ENCODE results near the gene RERE. TPM values are rescaled to one million over a fixed set of nuclear protein-coding genes. Genes with fewer than 3 reads are reported as not detected.

RERE gene
- total RNA-seq, 2 experiments from 2014 or later = 73.1 to 211 TPM

DNA sequence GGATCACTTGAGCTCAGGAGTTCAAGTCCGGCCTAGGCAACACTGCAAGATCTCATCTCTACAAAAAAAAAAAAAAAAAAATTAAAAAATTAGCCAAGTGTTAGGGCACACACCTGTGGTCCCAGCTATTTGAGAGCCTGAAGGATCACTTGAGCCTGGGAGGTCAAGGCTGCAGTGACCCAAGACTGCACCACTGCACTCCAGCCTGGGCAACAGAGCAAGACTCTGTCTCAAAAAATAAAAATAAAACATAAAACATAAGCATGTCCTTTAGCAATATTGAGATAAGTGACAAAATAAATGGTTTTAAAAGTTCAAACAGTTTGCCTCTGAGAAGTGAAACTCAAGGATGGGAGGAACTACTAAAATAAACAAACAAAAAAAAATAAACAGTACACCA, 101.2 kb downstream of the RERE start:
- Histone ChIP-seq H3K27ac (ENCODE audit: low read depth, low read length, poor library complexity, severe bottlenecking) (no peak overlapping the region), H3K4me2 (ENCODE audit: low read length) (no peak overlapping the region), H3K4me1 (ENCODE audit: insufficient read depth, low read length, poor library complexity, severe bottlenecking) (peaks cover 52% of the 10 kb centered on the region), H3K79me2 (ENCODE audit: insufficient read depth, low read depth, low read length) (peaks cover 55% of the 10 kb centered on the region; the same call in 1 of the 2 replicates), H3K9me3 (ENCODE audit: low read length) (no peaks in the 10 kb centered on the region), H3K4me3 (ENCODE audit: low read depth, low read length, poor library complexity, severe bottlenecking) (no peak overlapping the region), H3K9me2 (ENCODE audit: insufficient read depth, low read length) (no peaks in the 10 kb centered on the region), H4K20me1 (ENCODE audit: insufficient read depth, low read length) (no peaks in the 10 kb centered on the region), H2AFZ (ENCODE audit: low read length) (no peak overlapping the region), H3K36me3 (ENCODE audit: insufficient read depth, low read length) (no peaks in the 10 kb centered on the region)
- DNase-seq (ENCODE audit: low spot score) = no peak
- ChIA-PET POLR2A (interaction anchor here (1.4 kb wide), 1 partner anchor 12 kb away, joined by 4 read pairs; no protein-coding TSS in a partner anchor), CTCF (ENCODE audit: unreplicated experiment) (no interaction called here)
- no peak for TF ChIP-seq EZH2phosphoT487 (IDR thresholded peaks at IDR 0.05; ENCODE audit: borderline replicate concordance, low read depth, low read length)
- no peak for TF ChIP-seq CTCF (conservative IDR thresholded peaks at IDR 0.05; ENCODE audit: low read length)
- intact Hi-C loops (cut with micrococcal nuclease; ENCODE audit: unreplicated experiment) = no loop called here
- no TSS peak for BruUV-seq (replicated peaks)

DNA sequence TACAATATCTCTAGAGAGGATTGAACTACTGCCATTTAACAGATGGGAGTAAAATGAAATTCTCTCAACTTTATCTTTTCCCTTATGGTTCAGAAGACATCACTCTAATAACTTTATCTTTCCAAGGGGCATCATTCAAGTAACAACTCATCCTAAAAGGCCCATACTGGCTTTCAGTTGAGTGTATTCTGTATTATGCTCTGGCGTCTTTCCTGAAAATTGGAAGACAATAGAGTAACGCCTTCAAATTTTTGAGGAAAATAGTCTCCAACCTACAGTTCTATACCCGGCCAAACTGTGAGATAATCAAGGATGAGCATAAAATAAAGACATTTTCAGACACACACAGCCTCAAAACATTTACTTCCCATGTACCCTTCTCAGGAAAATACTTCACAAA, 103.3 kb downstream of the RERE start:
- intact Hi-C loops (cut with micrococcal nuclease; ENCODE audit: unreplicated experiment) = no loop called here
- Histone ChIP-seq H3K36me3 (ENCODE audit: insufficient read depth, low read length) (no peaks in the 10 kb centered on the region), H2AFZ (ENCODE audit: low read length) (no peak overlapping the region), H3K9me2 (ENCODE audit: insufficient read depth, low read length) (no peaks in the 10 kb centered on the region), H3K27ac (ENCODE audit: low read depth, low read length, poor library complexity, severe bottlenecking) (no peak overlapping the region), H3K79me2 (ENCODE audit: insufficient read depth, low read depth, low read length) (peaks cover 55% of the 10 kb centered on the region; the same call in 1 of the 2 replicates), H3K4me2 (ENCODE audit: low read length) (no peak overlapping the region), H3K4me1 (ENCODE audit: insufficient read depth, low read length, poor library complexity, severe bottlenecking) (peaks cover 49% of the 10 kb centered on the region), H3K4me3 (ENCODE audit: low read depth, low read length, poor library complexity, severe bottlenecking) (no peak overlapping the region), H4K20me1 (ENCODE audit: insufficient read depth, low read length) (no peaks in the 10 kb centered on the region), H3K9me3 (ENCODE audit: low read length) (no peaks in the 10 kb centered on the region)
- BruUV-seq (replicated peaks) = no TSS peak
- ChIA-PET POLR2A (interaction anchor here (0.6 kb wide), 1 partner anchor 50 kb away, joined by 4 read pairs; no protein-coding TSS in a partner anchor), CTCF (ENCODE audit: unreplicated experiment) (no interaction called here)
- no peak for TF ChIP-seq EZH2phosphoT487 (IDR thresholded peaks at IDR 0.05; ENCODE audit: borderline replicate concordance, low read depth, low read length)
- TF ChIP-seq CTCF (conservative IDR thresholded peaks at IDR 0.05; ENCODE audit: low read length) = no peak
- DNase-seq (ENCODE audit: low spot score) = no peak

DNA sequence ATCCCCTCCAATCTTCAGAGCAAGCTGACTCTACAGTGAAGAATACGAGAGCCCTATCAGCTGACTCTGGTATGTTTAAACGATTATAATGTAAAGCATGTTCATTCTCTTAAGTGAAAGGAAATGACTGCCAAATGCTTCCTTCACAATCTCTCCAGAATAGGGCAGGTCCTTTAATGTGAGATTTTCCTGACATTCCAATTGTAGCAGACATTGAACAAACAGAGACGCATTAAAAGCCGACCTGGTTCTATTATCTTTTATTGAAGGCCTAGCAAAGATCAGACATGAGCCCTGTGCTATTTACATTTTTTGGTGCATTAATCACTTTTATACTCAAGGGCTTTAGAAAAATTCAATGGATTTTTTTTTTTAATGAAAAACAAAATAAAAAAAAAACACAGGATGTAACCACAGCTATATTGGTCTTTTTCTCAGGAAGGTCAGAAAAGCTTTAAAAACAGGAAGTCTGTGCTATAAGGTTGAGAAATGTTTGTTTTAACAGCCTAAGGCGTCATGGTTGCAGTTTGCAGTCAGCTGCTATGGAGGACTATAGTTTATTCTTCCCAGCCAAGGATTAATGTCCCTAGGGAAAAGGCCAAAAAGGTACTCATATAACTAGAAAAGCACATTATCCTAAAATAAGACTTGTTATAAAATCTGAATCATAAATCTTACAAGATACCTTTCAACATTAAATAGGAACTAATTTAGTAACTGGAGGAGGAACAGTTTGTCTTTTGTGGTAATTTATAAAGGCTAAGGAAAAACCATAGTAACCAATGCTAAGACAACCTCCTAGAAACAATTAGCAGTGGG, 104.8 kb downstream of the RERE start:
- TF ChIP-seq EZH2phosphoT487 (IDR thresholded peaks at IDR 0.05; ENCODE audit: borderline replicate concordance, low read depth, low read length) = no peak
- no peak for TF ChIP-seq CTCF (conservative IDR thresholded peaks at IDR 0.05; ENCODE audit: low read length)
- DNase-seq (ENCODE audit: low spot score) = peak; percentile 67
- H2AFZ ChIP-seq (ENCODE audit: low read length) = peak overlapping the region; percentile 50; the same call in 1 of the 2 replicates
- H3K36me3 ChIP-seq (ENCODE audit: insufficient read depth, low read length) = no peaks in the 10 kb centered on the region; the same call in 1 of the 2 replicates
- no TSS peak for BruUV-seq (replicated peaks)
- H3K79me2 ChIP-seq (ENCODE audit: insufficient read depth, low read depth, low read length) = peaks cover 50% of the 10 kb centered on the region; the same call in 1 of the 2 replicates
- peaks cover 43% of the 10 kb centered on the region for H3K4me1 ChIP-seq (ENCODE audit: insufficient read depth, low read length, poor library complexity, severe bottlenecking)
- intact Hi-C loops (cut with micrococcal nuclease; ENCODE audit: unreplicated experiment) = no loop called here
- POLR2A ChIA-PET = interaction anchor here (0.6 to 1.2 kb wide), 3 partner anchors 9 to 310 kb away, joined by 3 to 4 read pairs (median 4); no protein-coding TSS in a partner anchor
- CTCF ChIA-PET (ENCODE audit: unreplicated experiment) = interaction anchor here (0.6 kb wide), 1 partner anchor 76 kb away, joined by 3 read pairs; no protein-coding TSS in a partner anchor
- no peaks in the 10 kb centered on the region for H4K20me1 ChIP-seq (ENCODE audit: insufficient read depth, low read length)
- no peaks in the 10 kb centered on the region for H3K9me3 ChIP-seq (ENCODE audit: low read length)
- H3K4me3 ChIP-seq (ENCODE audit: low read depth, low read length, poor library complexity, severe bottlenecking) = peak overlapping the region; percentile 37
- peak overlapping the region; percentile 70 for H3K27ac ChIP-seq (ENCODE audit: low read depth, low read length, poor library complexity, severe bottlenecking)
- no peaks in the 10 kb centered on the region for H3K9me2 ChIP-seq (ENCODE audit: insufficient read depth, low read length)
- H3K4me2 ChIP-seq (ENCODE audit: low read length) = peak overlapping the region; percentile 65

Measured in OCI-LY7 (cell line).